Keratinocyte (primary cell): ENCODE measurements around the gene PRRC2B. TPM values are rescaled to one million over a fixed set of nuclear protein-coding genes. Genes with fewer than 3 reads are reported as not detected.

Experiments
- DNase-seq: peaks from one replicate; pipeline ENCODE4 v3.0.0-alpha.2; 2011; ENCODE audit warnings: low read depth, missing footprints, low spot score
- FAIRE-seq: peaks from 2 replicates; lab custom pipeline; 2011; peaks lifted over from hg19 to GRCh38; lab: Jason Lieb, UNC
- H2AFZ ChIP-seq: 2 replicates; pipeline ENCODE4 v1.6.0; 2012; ENCODE audit warnings: low read length, control low read depth, inconsistent platforms; ENCODE audit not compliant: control insufficient read depth
- H3K27ac ChIP-seq: 2 replicates; pipeline ENCODE4 v1.5.1; 2011; ENCODE audit warnings: low read length; ENCODE audit not compliant: control insufficient read depth, insufficient read depth
- H3K27me3 ChIP-seq: 3 replicates; pipeline ENCODE4 v1.6.0; 2011; ENCODE audit warnings: low read length; ENCODE audit not compliant: control insufficient read depth, insufficient read depth; ENCODE audit errors: extremely low read depth
- H3K36me3 ChIP-seq, 2 experiments: 2 replicates in 1 of 2; 3 replicates in 1 of 2; pipeline ENCODE4 v1.5.1; 2011; ENCODE audit warnings: low read length in 2 of 2, mild to moderate bottlenecking in 1 of 2; ENCODE audit not compliant: control insufficient read depth in 2 of 2, insufficient read depth in 2 of 2; ENCODE audit errors: extremely low read depth in 1 of 2
- H3K4me1 ChIP-seq: 3 replicates; pipeline ENCODE4 v1.5.1; 2011; ENCODE audit warnings: low read length; ENCODE audit not compliant: control insufficient read depth, insufficient read depth; ENCODE audit errors: extremely low read depth
- H3K4me2 ChIP-seq: 3 replicates; pipeline ENCODE4 v1.6.0; 2011; ENCODE audit warnings: low read depth, low read length; ENCODE audit not compliant: control insufficient read depth, insufficient read depth; ENCODE audit errors: extremely low read depth
- H3K4me3 ChIP-seq, 3 experiments: fragments of 200-600 bp in 1 of 3; sonication (generic) in 1 of 3; 2 replicates in 2 of 3; 3 replicates in 1 of 3; pipeline ENCODE4 v1.5.1; 2011 to 2016; ENCODE audit warnings: low read length in 3 of 3, mild to moderate bottlenecking in 3 of 3, control low read depth in 2 of 3, inconsistent platforms in 1 of 3, low read depth in 1 of 3, mixed read lengths in 1 of 3, mixed run types in 1 of 3, moderate library complexity in 1 of 3; ENCODE audit not compliant: control insufficient read depth in 2 of 3, insufficient read depth in 2 of 3; ENCODE audit errors: extremely low read depth in 1 of 3
- H3K79me2 ChIP-seq: 2 replicates; pipeline ENCODE4 v1.6.0; 2012; ENCODE audit warnings: low read length; ENCODE audit not compliant: control insufficient read depth, insufficient read depth
- H3K9ac ChIP-seq: 3 replicates; pipeline ENCODE4 v1.6.0; 2011; ENCODE audit warnings: low read length; ENCODE audit not compliant: control insufficient read depth, insufficient read depth; ENCODE audit errors: extremely low read depth
- H3K9me1 ChIP-seq: 3 replicates; pipeline ENCODE4 v1.6.0; 2011; ENCODE audit warnings: low read length; ENCODE audit not compliant: control insufficient read depth, insufficient read depth; ENCODE audit errors: extremely low read depth
- H3K9me3 ChIP-seq: 2 replicates; pipeline ENCODE4 v1.5.1; 2012; ENCODE audit warnings: low read depth, low read length; ENCODE audit not compliant: control insufficient read depth
- H4K20me1 ChIP-seq: 3 replicates; pipeline ENCODE4 v1.6.0; 2011; ENCODE audit warnings: low read length; ENCODE audit not compliant: control insufficient read depth, insufficient read depth; ENCODE audit errors: extremely low read depth
- CTCF ChIP-seq, 3 experiments: IDR thresholded peaks in 1 of 3; conservative IDR thresholded peaks in 1 of 3; optimal IDR thresholded peaks in 1 of 3; 2 replicates in 2 of 3; 3 replicates in 1 of 3; pipeline versions ENCODE3 to v1.5.1; 2011; ENCODE audit warnings: low read length in 3 of 3, mild to moderate bottlenecking in 3 of 3, moderate library complexity in 2 of 3, control low read depth in 1 of 3, inconsistent platforms in 1 of 3; ENCODE audit not compliant: insufficient read depth in 2 of 3; ENCODE audit errors: extremely low read depth in 1 of 3
- EZH2 ChIP-seq: IDR thresholded peaks from one replicate; pipeline ENCODE4 v1.6.1; 2012; ENCODE audit warnings: inconsistent platforms, mild to moderate bottlenecking, low read length, moderate library complexity
- dilution Hi-C: fragments of 300-500 bp; cut with MboI; formaldehyde crosslinking; loops from one replicate; pipeline ENCODE4 v1.7.0; 2020; ENCODE audit warnings: low sequenced_read_pairs; ENCODE audit not compliant: extremely low pct_ligation_motif_present
- polyA plus RNA-seq, 5 experiments: library from polyadenylated mRNA; depleted of rRNA in 3 of 5; stranded (reverse) in 3 of 5; stranded (forward) in 1 of 5; unstranded in 1 of 5; fragments of >200 nt; gene quantifications; 1 replicate in 1 of 5; 2 replicates in 3 of 5; 3 replicates in 1 of 5; pipeline versions ENCODE4 v1.2.1 to v1.2.3, GENCODE V29; 2011 to 2012; ENCODE audit warnings: missing spikeins in 2 of 5, low read depth in 1 of 5, low replicate concordance in 1 of 5

The PRRC2B gene
- polyA plus RNA-seq, 1 donor (not counting 4 experiments of a cell fraction or from before 2014, with no cell fraction given) = 20.8 TPM

DNA sequence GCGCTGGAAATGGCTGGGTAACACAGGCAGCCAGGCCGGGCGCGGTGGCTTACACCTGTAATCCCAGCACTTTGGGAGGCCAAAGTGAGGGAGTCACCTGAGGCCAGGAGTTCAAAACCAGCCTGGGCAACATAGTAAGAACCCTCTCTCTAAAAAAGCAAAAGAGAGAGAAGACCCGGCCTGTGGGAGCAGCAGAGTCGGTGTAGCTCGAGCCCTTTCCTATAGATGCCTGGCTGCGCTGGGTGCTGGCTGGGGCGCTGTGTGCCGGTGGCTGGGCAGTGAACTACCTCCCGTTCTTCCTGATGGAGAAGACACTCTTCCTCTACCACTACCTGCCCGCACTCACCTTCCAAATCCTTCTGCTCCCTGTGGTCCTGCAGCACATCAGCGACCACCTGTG is 127.9 kb downstream of the PRRC2B start:
- H4K20me1 ChIP-seq = peaks cover 4% of the 10 kb centered on the region
- no peaks in the 10 kb centered on the region for H3K9me1 ChIP-seq
- no peaks in the 10 kb centered on the region for H3K27me3 ChIP-seq
- no peak overlapping the region for H3K4me3 ChIP-seq
- no peak overlapping the region for H3K27ac ChIP-seq
- DNase-seq (no peak), FAIRE-seq (no peak)
- TF ChIP-seq CTCF (optimal IDR thresholded peaks at IDR 0.05 in 1 of 3, IDR thresholded peaks at IDR 0.05 in 1 of 3, conservative IDR thresholded peaks at IDR 0.05 in 1 of 3; ENCODE audit: extremely low read depth in 1 of 3, insufficient read depth in 2 of 3, low read length in 3 of 3) (no peak), EZH2 (no peak)
- peaks cover 34 to 54% of the 10 kb centered on the region in 2 experiments for H3K36me3 ChIP-seq
- H3K4me1 ChIP-seq = no peaks in the 10 kb centered on the region
- no peak overlapping the region for H3K4me2 ChIP-seq
- no peak overlapping the region for H3K9ac ChIP-seq
- H3K79me2 ChIP-seq = no peaks in the 10 kb centered on the region
- no peak overlapping the region for H2AFZ ChIP-seq
- H3K9me3 ChIP-seq = no peaks in the 10 kb centered on the region
- dilution Hi-C loops = no loop called here

DNA sequence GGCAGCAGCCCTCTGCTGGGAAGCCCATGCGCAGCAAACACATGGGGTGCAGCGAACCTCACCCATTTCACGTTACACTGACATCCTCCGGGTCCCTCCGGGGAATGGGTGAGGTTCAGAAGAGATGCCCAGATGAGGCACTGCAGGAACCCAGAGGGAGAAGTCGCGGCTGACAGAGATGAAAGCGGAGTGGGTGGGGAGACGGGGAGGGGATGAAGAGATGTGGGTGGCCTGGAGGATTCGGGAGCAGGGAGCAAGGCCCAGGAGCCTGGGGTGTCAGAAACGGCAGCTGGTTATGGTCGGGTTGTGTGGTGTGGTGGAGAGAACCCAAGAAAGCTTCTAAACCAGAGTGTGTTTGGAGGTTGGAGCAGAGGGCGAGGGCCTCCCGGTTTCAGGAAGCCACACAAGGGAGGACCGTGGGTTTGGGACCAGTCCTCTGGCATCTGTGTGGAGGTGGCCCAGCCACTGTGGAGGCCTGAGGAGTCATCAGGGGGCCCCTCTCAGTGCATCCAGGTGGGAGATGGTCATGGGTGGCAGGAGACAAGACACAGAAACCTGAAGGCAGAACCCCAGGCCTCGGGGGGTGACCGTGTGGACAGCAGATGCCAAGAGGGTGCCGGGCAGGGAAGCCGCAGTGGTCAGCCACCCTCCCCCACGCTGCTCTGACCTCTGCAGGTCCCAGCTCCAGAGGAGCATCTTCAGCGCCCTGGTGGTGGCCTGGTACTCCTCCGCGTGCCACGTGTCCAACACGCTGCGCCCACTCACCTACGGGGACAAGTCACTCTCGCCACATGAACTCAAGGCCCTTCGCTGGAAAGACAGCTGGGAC is 128.6 kb downstream of the PRRC2B start:
- Histone ChIP-seq H3K4me1 (no peaks in the 10 kb centered on the region), H3K9ac (no peak overlapping the region), H2AFZ (no peak overlapping the region), H3K27me3 (no peaks in the 10 kb centered on the region), H3K27ac (no peak overlapping the region), H3K9me3 (no peaks in the 10 kb centered on the region), H3K4me3 (no peak overlapping the region), H3K9me1 (no peaks in the 10 kb centered on the region), H3K79me2 (no peaks in the 10 kb centered on the region), H3K4me2 (no peak overlapping the region), H3K36me3 (peaks cover 34 to 51% of the 10 kb centered on the region in 2 experiments), H4K20me1 (peaks cover 4% of the 10 kb centered on the region)
- FAIRE-seq (no peak), DNase-seq (no peak)
- dilution Hi-C loops = no loop called here
- TF ChIP-seq EZH2 (no peak), CTCF (optimal IDR thresholded peaks at IDR 0.05 in 1 of 3, IDR thresholded peaks at IDR 0.05 in 1 of 3, conservative IDR thresholded peaks at IDR 0.05 in 1 of 3; ENCODE audit: extremely low read depth in 1 of 3, insufficient read depth in 2 of 3, low read length in 3 of 3) (no peak)
